Lower leg skin (tissue), 4 donors: Measurements from ENCODE around the gene LAD1. TPM values are rescaled to one million over a fixed set of nuclear protein-coding genes. Genes with fewer than 3 reads are reported as not detected.
A peak's percentile ranks its signal among the peaks of the same experiment; 100 is the strongest.

ENCODE experiments used
- DNase-seq, 2 donors: peaks; one replicate each; pipeline ENCODE4 v3.0.0-alpha.2; 2019; ENCODE audit warnings: low spot score in 2 of 2
- H3K4me3 ChIP-seq: fragments of 200-600 bp; sonication (generic); 2 replicates; pipeline ENCODE4 v1.5.1; 2017; ENCODE audit warnings: mild to moderate bottlenecking, low read depth; ENCODE audit not compliant: poor library complexity, severe bottlenecking
- POLR2A ChIP-seq, 2 donors: fragments of 450-650 bp; IDR thresholded peaks; one replicate each; pipeline ENCODE4 v1.6.1; 2016 to 2017; ENCODE audit warnings: antibody characterized with exemption in 2 of 2, mild to moderate bottlenecking in 1 of 2, moderate library complexity in 1 of 2
- WGBS, 2 donors: methylation state at CpG; one replicate each; pipeline ENCODE4 v1.1.5; 2018; 5-methylcytosine and 5-hydroxymethylcytosine counted together
- intact Hi-C: fragments of 100-400 bp; cut with DNase I; formaldehyde crosslinking; loops from one replicate; pipeline ENCODE4 v1.15.0; 2023; ENCODE audit warnings: low total_unique reads
- total RNA-seq, 4 donors: library from RNA; depleted of rRNA; stranded (reverse); fragments of >200 nt; gene quantifications; one replicate each; pipeline ENCODE4 v1.1.0, GENCODE V29; 2016
- TF ChIP-seq, protein P1 (sequence below), 3 donors: fragments of 450-650 bp; IDR thresholded peaks; one replicate each; pipeline ENCODE4 v1.5.1; 2016; ENCODE audit warnings: antibody characterized with exemption in 3 of 3, mild to moderate bottlenecking in 3 of 3, moderate library complexity in 2 of 3

LAD1 gene, protein sequence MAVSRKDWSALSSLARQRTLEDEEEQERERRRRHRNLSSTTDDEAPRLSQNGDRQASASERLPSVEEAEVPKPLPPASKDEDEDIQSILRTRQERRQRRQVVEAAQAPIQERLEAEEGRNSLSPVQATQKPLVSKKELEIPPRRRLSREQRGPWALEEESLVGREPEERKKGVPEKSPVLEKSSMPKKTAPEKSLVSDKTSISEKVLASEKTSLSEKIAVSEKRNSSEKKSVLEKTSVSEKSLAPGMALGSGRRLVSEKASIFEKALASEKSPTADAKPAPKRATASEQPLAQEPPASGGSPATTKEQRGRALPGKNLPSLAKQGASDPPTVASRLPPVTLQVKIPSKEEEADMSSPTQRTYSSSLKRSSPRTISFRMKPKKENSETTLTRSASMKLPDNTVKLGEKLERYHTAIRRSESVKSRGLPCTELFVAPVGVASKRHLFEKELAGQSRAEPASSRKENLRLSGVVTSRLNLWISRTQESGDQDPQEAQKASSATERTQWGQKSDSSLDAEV
- total RNA-seq, result 100 to 1,000 TPM; 271 to 336 (median 291) TPM

DNA sequence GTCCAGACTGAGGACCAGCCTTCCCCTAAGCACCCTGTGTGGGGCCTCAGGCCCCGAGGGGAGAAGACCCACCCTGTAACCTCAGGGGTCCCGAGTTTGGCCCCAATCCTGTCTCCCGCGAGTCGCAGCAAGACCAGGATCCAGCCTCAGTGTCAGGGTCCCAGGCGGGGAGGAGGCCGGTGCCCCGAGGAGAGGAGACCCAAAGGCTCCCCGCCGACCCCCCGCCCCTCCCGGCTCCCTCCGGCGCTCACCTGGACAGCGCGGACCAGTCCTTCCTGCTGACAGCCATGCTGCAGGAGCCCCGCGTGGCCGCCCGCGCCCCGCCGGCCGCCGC is at the start of gene LAD1:
Gene LAD1, minus strand, starts transcription at position 307 of the 334 bp plus-strand sequence. Its CDS starts 18 bp downstream, at position 289.
- intact Hi-C loops, result no loop called here
- no peak for DNase-seq
- peak within 1 kb of the TSS; percentile 20 for H3K4me3 ChIP-seq
- no peak for TF ChIP-seq POLR2A (IDR thresholded peaks at IDR 0.05)
- TF ChIP-seq, protein P1, sequence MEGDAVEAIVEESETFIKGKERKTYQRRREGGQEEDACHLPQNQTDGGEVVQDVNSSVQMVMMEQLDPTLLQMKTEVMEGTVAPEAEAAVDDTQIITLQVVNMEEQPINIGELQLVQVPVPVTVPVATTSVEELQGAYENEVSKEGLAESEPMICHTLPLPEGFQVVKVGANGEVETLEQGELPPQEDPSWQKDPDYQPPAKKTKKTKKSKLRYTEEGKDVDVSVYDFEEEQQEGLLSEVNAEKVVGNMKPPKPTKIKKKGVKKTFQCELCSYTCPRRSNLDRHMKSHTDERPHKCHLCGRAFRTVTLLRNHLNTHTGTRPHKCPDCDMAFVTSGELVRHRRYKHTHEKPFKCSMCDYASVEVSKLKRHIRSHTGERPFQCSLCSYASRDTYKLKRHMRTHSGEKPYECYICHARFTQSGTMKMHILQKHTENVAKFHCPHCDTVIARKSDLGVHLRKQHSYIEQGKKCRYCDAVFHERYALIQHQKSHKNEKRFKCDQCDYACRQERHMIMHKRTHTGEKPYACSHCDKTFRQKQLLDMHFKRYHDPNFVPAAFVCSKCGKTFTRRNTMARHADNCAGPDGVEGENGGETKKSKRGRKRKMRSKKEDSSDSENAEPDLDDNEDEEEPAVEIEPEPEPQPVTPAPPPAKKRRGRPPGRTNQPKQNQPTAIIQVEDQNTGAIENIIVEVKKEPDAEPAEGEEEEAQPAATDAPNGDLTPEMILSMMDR (IDR thresholded peaks at IDR 0.05), result no peak
- 8 to 14% methylated on average over 2 to 3 of the region's 25 CpGs for WGBS, 2 donors

DNA sequence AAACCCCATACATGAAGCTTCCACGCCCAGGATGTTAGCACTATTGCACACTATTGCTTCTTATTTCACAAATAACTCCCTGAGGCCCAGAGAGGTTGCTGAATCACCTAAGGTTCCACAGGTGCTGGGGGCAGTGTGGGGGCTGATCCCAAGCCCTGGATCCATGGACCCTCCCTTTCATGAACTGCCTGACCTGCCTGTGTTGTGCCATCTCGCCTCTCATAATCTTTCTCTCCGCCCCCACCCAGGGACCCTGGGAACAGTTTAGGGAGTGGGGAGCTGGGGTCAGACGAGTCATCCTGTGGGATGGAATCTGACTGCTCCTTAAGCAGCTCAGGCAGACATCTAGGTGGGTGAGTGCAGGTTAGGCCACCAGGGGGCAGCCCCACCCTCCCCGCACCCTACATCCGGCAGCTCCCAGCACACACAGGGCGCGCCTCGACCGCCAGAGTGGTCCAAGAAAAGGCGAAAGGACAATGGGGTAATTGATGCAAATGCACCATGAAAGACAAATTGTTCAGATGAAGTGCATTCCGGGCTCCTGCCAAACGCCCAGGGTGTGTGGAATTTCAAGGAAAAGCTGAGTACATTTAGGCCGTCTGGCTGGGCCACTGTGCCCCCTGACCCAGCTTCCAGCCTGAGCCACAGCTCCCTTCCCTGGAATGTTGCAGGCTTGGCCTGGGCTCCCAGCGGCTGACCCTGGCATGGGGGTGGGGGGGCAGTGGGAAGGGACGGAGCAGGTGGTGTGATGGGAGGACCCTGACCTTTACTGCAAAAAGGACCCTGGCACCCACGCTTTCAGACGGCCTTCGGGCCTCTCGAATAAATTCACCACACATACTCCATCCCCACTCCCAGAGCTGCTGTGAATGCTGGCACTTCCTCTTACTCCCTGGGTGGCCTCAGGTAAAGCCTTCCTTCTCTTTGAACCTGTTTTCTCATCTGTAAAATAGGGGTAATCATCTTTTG is 49.1 kb upstream of the LAD1 start:
- WGBS, 2 donors, result 29 to 32% methylated on average over 16 to 20 of the region's 20 CpGs
- intact Hi-C loops, result loop anchor here (10.0 kb wide), 1 partner anchor 67 kb away; no protein-coding TSS in a partner anchor
- peak in 1 of 2 donors; percentile 96 for DNase-seq
- TF ChIP-seq, protein P1 (IDR thresholded peaks at IDR 0.05), result no peak
- no peak for TF ChIP-seq POLR2A (IDR thresholded peaks at IDR 0.05)
- no peak overlapping the region for H3K4me3 ChIP-seq

DNA sequence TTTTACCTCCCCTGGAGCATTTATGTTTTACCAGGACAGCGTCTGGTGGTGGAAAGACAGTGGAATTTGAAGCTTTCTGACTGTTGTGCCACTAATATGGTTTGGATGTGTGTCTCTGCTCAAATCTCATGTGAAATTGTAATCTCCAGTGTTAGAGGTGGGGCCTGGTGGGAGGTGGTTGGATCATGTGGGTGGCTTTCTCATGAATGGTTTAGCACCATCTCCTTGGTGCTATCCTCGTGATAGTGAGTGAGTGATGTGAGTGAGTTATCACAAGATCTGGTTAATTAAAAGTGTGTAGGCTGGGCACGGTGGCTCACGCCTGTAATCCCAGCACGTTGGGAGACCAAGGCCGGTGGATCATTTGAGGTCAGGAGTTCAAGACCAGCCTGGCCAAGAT is 46.2 kb upstream of the LAD1 start:
- whole genome bisulfite sequencing, 2 donors, result 80 to 89% methylated on average over 6 of the region's 6 CpGs
- intact Hi-C loops, result loop anchor here (10.0 kb wide), 1 partner anchor 69 kb away; no protein-coding TSS in a partner anchor
- H3K4me3 ChIP-seq, result no peak overlapping the region
- no peak for DNase-seq
- TF ChIP-seq, protein P1 (IDR thresholded peaks at IDR 0.05), result no peak
- no peak for TF ChIP-seq POLR2A (IDR thresholded peaks at IDR 0.05)

DNA sequence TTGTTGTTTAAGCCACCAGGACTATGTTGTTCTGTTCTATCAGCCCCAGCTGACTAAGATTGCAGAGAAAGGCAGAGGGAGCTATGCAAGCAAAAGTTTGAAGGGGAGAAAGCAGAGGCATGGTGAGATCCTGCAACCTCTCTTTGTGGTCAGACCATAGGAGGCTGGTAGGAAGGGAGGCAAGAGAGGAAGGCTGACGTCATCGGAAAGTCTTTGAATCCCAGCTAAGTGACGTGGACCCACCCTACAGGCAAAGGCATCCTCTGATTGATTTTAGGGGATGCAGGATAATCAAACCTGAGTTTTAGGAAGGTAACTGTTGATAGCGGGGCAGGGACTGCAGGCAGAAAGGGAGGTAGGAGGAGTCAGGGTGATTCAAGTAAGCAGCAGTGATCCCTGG is 45.7 kb upstream of the LAD1 start:
- intact Hi-C loops, result loop anchor here (10.0 kb wide), 1 partner anchor 70 kb away; no protein-coding TSS in a partner anchor
- WGBS, 2 donors, result 78 to 85% methylated on average over 4 of the region's 4 CpGs
- no peak for DNase-seq
- no peak for TF ChIP-seq POLR2A (IDR thresholded peaks at IDR 0.05)
- TF ChIP-seq, protein P1 (IDR thresholded peaks at IDR 0.05), result no peak
- no peak overlapping the region for H3K4me3 ChIP-seq

DNA sequence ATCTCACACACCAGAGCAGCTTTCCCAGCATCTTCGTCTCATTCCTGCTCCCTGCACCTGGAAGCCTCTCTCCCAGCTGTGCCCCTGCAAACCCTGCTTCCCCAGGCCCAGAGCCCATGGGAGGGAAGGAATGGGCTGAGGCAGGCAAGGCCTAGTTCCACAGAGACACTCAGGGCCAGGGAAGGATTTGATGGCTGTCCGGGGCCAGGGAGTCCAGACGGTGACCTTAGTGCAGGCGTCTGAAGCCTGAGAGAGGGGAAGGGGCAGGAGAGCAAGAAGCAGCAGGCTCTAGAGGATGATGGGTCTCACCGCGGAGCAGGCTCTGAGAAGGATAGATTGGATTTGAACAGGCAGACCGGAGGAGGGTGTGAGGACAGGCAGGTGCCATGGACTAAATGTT is 44.6 kb upstream of the LAD1 start:
- TF ChIP-seq, protein P1 (IDR thresholded peaks at IDR 0.05), result no peak
- TF ChIP-seq POLR2A (IDR thresholded peaks at IDR 0.05), result no peak
- H3K4me3 ChIP-seq, result no peak overlapping the region
- WGBS, 2 donors, result 96 to 100% methylated on average over 6 to 7 of the region's 7 CpGs
- DNase-seq, result no peak
- intact Hi-C loops, result loop anchor here (10.0 kb wide), 1 partner anchor 71 kb away; no protein-coding TSS in a partner anchor
